ENCODE data around the gene AOPEP. TPM values are rescaled to one million over a fixed set of nuclear protein-coding genes. Genes with fewer than 3 reads are reported as not detected.

The AOPEP gene
- total RNA-seq, 1 experiment from 2014 or later = 14.4 TPM

- Mint-ChIP-seq H3K4me1 (peaks cover 27% of the 10 kb centered on the region), H3K27me3 (ENCODE audit: low read depth) (no peaks in the 10 kb centered on the region), H3K36me3 (no peaks in the 10 kb centered on the region), H3K9me3 (no peaks in the 10 kb centered on the region), H3K4me3 (no peak overlapping the region), H3K27ac (no peak overlapping the region)
- ATAC-seq (no peak), DNase-seq (ENCODE audit: low spot score) (no peak)
- CTCF ChIA-PET = interaction anchor here (1.2 kb wide), 1 partner anchor 29 kb away, joined by 8 read pairs; no protein-coding TSS in a partner anchor
- no peak for TF ChIP-seq HMGA2 (CRISPR knock-in tag; IDR thresholded peaks at IDR 0.05)
- no peak for TF ChIP-seq STAT6 (CRISPR knock-in tag; conservative IDR thresholded peaks at IDR 0.05; ENCODE audit: low read depth)
- TF ChIP-seq ZNF232 (CRISPR knock-in tag; IDR thresholded peaks at IDR 0.05) = no peak
- TF ChIP-seq FOXP4 (CRISPR knock-in tag; IDR thresholded peaks at IDR 0.05) = no peak
- no peak for TF ChIP-seq MYBL2 (CRISPR knock-in tag; IDR thresholded peaks at IDR 0.05)
- TF ChIP-seq NR1H2 (CRISPR knock-in tag; IDR thresholded peaks at IDR 0.05) = no peak
- no peak for TF ChIP-seq PRDM15 (CRISPR knock-in tag; IDR thresholded peaks at IDR 0.05)
- no peak for TF ChIP-seq ZBTB21 (CRISPR knock-in tag; IDR thresholded peaks at IDR 0.05; ENCODE audit: borderline replicate concordance)
- TF ChIP-seq TCF7 (CRISPR knock-in tag; IDR thresholded peaks at IDR 0.05; ENCODE audit: low read depth) = no peak
- no peak for TF ChIP-seq NFATC4 (CRISPR knock-in tag; IDR thresholded peaks at IDR 0.05)
- no peak for TF ChIP-seq MXD4 (CRISPR knock-in tag; IDR thresholded peaks at IDR 0.05; ENCODE audit: borderline replicate concordance)
- POLR2A ChIA-PET = interaction anchor here (0.6 kb wide), 1 partner anchor 808 kb away, joined by 3 read pairs; no protein-coding TSS in a partner anchor
Observed at GRCh38 chr9:95099321-95100070, 373.0 kb downstream of the AOPEP start.

GRCh38 chr9:95100071-95100627, 373.6 kb downstream of the AOPEP start:
- no peak for ATAC-seq
- ChIA-PET CTCF (interaction anchor here (1.2 kb wide), 1 partner anchor 28 kb away, joined by 8 read pairs; no protein-coding TSS in a partner anchor), POLR2A (no interaction called here)
- Mint-ChIP-seq H3K4me1 (peaks cover 21% of the 10 kb centered on the region), H3K27ac (no peak overlapping the region), H3K9me3 (no peaks in the 10 kb centered on the region), H3K4me3 (no peak overlapping the region), H3K27me3 (ENCODE audit: low read depth) (no peaks in the 10 kb centered on the region), H3K36me3 (no peaks in the 10 kb centered on the region)
- DNase-seq (ENCODE audit: low spot score) = no peak
- TF ChIP-seq CBFB (CRISPR knock-in tag; IDR thresholded peaks at IDR 0.05; ENCODE audit: low read depth) (no peak), ZNF396 (CRISPR knock-in tag; IDR thresholded peaks at IDR 0.05; ENCODE audit: borderline replicate concordance) (no peak), ZSCAN18 (CRISPR knock-in tag; IDR thresholded peaks at IDR 0.05) (no peak), MYBL2 (CRISPR knock-in tag; IDR thresholded peaks at IDR 0.05) (no peak), GRHL2 (CRISPR knock-in tag; IDR thresholded peaks at IDR 0.05; ENCODE audit: insufficient replicate concordance, severe bottlenecking) (no peak), ATF1 (CRISPR knock-in tag; IDR thresholded peaks at IDR 0.05) (no peak), AFF4 (CRISPR knock-in tag; IDR thresholded peaks at IDR 0.05; ENCODE audit: borderline replicate concordance) (no peak), GABPB1 (CRISPR knock-in tag; IDR thresholded peaks at IDR 0.05) (no peak), ELF4 (CRISPR knock-in tag; IDR thresholded peaks at IDR 0.05; ENCODE audit: low read depth) (no peak), ZNF317 (CRISPR knock-in tag; IDR thresholded peaks at IDR 0.05; ENCODE audit: borderline replicate concordance, low read depth) (no peak)

Data from WTC11 (cell line).